ENCODE measurements around the gene EGFR. TPM values are rescaled to one million over a fixed set of nuclear protein-coding genes. Genes with fewer than 3 reads are reported as not detected.

Gene EGFR
- total RNA-seq, 1 donor from 2014 or later = 58.1 TPM

DNA sequence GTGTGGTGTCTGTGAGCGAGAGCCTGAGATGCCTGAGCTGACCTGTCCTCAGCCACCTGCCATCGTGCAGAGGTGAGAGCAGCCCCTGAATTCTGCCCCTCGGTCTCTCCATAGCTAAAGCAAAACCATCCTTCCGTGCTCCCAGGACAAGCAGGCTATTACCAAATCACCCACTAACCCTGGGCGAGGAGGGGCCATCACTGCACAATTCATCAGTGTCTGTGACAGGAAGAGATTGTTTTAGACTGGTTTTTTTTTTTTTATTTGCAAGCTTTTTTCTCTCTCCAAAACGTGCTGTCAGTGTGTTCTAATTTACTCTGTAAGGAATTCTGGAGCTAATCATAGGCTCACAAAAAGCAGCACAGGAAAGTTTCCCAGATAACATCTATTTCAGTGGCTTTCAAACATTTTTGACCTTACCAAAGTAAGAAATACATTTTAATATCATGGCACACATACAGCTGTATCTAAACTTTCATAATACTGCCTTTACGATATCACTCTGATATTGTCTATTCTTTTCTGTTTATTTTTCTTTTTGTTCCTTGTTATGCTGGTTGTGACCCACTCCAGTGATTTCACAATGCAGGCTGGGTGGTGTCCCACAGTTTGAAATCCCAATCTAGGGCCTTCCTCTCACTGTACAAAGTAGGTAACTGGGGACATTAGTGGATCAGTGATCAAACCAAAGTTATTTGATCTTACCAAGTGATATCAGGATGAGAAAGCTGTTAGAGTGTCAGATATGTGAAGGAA, 62.8 kb downstream of the EGFR start:
- DNase-seq = no peak

DNA sequence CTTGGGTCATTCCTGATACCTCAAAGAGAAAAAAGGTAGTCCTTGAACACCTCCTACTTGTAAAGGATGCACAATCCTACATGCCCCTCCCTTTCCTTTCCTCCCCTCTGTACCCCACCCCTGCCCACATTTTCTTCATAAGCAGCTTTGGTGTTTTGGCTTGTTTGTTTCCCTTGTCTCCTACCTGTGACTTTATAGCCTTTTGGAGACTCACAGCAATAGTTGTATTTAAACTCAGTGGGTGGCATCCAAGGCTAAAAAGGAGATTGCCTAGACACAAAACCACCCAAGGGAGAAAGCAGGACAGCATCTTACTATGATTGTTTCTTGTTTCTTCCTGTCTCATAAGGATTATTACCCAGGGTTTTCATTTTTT, 63.4 kb downstream of the EGFR start:
- DNase-seq = no peak

DNA sequence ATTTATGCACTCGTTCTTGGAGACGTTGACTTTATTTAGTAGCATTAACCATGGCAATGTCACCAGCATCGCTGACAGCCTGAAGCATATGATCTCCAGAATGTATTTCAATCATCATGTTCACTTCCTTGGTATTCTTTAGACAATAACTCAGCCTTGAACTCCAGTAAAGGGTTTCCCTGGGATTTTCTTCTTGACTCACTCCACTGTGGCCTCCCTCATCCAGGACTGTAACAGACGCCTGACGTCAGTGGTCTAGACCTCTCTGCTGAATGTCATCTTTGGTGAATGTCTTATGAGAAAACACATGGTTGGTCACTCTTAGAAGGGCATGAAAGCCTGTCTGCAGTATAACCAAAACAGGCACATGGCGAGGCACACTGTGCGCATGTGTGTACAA, 64.4 kb downstream of the EGFR start:
- DNase-seq = no peak

DNA sequence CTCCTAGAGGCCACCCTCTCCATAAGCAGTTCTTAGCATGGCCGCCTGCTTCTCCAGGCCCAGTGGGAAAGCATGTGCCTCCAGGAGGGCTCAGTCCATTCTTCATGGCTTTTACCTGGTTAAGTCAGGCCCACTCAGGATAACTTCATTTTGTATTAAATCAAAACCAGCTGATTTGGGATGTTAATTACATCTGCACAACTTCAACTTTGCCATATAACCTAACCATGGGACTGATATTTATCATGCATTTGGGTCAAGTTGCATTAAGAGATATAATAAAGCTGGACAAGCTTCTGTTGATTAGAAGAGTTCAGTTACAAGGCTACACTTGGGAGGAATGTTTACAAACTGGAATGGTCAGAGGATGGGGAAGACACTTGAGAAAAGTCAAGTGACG, 65.5 kb downstream of the EGFR start:
- DNase-seq = no peak

DNA sequence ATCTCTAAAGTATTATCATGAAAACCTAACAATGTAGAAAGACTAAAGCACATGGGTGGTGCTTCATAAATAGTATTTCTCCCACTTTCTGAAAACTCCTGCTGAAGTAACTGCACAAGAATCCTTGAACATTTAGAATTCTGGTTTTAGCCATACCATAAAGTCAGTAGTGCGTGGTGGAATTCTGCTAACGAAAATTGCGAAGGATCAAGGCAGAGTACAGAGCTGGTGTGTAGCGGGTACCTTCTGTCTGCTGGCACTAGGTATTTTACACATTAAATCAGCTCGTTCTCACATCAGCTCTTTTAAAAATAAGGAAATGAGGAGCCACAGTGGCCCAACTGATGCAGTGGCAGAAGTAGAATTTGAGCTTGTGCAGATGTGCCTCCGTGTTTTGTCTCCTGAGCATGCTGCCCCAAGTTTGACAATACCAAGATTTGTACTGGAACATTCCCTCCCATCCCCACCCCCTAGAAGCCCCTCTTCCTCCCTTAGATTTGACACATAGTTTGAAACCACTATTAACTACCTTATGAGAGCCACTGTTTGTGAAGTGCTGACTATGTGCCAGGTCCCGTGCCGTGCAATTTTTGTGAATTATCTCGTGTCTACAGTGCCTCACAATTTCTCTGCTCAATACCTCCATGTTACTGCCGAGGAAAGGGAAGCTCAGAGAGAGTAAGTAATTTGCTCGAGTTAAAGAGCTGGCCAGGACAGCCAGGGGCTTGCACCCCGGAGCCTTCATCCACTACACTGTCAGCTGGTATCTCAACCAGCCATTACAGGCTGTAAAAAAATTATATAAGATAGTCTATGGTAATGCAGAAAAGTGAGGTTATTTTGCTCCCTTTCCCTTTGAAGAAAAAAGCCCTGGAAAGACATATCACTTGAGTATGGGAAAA, 66.9 kb downstream of the EGFR start:
- DNase-seq = no peak

DNA sequence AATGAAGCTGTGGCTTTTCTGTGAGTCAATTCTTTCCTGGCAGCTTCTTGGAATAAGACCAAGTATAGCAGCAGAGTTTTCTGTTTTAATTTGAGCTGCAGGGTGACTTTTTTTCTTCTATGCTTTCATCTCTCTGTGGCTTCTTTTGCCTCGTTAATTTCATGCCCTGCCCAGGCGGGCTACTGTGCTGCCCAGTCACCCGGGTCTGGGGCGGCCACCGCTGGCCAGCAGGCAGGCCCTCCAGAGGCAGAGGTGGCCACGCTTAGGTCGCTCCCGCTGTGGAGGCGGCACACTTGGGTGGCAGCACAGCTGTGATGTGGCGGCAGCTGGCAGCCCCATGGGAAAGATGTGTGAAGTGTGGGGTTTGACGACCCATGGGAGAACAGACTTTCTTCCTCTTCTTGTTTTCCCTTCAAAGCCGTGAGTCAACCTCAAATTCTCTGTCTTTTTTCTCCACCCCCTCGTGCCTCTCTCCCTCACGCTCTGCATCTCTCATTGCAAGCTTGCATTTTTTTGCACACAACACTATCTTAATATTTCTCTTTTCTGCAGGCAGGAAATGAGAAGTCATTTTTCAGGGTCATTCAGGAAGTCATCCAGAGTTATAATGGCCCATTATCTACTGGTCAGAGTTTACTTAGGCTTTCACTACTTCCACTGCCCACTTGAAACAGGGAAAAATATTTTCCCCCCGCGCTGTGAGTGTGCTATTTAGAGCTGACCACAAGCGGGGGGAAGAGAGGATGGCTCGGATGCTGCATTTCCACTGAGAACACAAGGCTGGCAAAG, 67.8 kb downstream of the EGFR start:
- DNase-seq = peak; percentile 79

DNA sequence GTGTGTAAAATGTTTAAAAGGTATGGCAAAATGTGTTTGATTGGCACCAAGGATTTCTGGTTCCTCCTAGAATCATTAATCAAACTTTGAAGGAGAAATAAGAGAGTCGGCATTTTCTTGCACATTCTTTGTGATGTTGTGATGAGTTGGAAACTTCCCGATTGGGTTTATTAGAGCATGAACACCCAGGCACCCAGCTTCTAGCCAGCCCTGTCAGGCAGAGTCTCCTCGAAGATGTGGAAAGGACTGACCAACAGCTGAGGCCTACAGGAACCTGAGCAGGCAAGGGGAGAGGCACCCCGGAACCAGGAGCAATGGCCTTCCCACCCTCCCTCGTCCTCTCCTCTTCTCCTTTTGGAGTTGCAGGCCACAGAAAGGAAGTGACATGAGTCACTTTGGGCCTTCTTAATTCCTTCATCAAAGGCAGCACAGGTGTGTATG, 68.7 kb downstream of the EGFR start:
- DNase-seq = no peak

DNA sequence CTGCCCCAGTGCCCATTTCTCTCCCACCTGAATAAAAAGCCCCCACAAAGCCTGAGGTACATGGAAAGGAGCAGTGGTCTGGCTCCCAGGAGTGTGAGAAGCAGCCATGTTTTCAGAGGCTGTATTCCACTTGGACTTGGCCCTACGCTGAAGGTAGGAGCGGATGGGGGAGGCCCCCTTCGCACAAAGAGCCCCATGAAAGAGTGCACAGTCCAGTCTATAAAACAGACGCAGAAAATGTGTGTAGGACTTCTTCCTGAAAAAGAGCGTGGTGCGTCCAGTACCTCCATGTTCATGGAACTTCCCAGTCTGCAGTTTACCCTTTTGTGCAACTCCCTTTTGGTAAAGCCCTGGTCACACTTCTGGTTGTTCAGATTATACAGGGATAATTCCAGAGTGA, 69.3 kb downstream of the EGFR start:
- no peak for DNase-seq

DNA sequence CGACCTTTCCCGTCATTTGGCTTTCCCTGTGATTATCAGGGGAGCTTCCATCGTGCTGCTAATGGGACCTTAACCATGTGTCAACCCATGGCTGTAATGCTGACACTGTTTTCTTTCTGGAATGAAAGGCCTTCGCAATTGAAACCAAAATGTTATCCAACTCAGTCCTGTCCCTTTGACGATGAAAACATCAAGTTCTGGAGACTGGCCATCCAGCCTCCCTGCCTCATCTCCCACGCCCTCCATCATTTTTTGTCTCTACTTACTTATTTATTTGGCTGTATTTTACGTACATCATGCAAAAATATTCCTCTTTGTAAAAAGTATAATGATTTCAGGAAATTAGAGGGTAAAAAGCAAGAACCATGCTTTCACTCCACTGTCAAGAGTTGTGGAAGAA, 69.8 kb downstream of the EGFR start:
- no peak for DNase-seq

DNA sequence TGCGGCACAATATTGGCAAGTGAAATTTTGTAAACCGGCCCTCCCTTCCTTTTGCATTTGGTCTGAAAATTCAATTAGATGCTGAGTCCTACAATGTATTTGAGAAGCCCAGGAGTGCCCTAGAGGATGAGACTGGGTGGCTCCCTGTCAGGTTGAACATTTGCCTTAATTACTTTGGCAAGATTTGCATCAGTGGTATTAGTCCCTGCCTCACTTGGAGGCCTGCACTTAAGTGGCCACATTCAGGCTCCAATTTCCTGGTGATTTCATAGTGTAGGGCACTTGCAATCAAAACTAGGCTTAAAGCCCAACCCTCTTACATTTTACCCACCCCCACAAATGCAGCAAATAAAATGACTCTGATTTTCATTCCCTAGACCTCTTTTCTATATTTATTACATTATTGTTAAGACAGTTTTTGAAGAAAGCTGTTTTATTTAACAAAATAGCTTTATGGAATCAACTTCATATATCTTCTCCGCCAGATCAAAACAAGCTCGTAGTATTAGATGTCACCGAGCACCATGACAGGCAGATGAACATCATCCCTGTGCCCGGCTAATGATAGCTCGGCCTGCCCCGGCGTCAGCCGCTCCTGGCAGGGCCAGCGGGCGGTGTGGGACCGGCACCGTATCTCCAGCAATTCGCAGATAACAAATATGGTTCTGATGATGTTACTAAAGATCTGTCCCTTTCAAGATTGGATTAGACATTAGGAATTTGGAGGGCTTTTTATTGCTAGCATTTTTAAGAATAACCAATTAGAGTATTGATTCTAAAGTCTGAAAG, 73.6 kb downstream of the EGFR start:
- no peak for DNase-seq

DNA sequence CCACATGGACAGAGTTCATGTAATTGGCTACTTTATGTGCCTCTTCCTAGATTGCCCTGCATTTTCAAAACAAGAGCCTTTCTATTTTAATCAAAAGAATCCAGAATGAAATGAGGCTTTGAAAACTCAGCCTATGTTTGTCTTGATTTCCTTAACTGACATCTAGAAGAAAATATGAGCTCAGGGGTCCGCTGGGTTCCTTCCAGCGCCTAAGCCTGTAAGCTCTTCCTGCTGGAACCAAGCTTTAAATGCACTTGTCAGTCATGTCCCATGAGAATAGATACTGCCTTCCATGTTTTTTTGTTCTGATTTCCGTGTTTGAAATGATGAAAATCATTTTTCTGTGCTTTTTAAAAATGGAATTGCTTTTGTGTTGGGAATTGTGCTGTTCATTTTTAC, 74.2 kb downstream of the EGFR start:
- peak; percentile 55 for DNase-seq

DNA sequence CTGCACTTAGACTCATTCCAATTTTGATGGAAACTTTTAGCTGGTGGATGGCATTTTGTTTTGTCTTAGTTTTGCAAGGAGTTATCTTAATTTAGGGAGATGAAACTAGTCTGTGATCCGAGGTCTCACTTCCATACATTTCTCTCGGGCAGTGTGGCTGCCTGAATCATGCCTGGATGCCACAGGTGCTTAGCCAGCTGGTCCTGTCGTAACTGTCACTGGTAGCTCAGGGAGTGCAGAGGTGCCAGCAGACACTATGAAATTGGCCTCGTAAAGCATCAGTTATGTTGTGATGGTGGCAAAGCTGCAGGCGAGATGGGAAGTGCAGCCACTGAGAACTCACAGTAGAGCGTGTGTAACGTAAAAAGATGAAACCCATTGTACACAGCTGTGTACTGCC, 74.9 kb downstream of the EGFR start:
- DNase-seq = no peak

DNA sequence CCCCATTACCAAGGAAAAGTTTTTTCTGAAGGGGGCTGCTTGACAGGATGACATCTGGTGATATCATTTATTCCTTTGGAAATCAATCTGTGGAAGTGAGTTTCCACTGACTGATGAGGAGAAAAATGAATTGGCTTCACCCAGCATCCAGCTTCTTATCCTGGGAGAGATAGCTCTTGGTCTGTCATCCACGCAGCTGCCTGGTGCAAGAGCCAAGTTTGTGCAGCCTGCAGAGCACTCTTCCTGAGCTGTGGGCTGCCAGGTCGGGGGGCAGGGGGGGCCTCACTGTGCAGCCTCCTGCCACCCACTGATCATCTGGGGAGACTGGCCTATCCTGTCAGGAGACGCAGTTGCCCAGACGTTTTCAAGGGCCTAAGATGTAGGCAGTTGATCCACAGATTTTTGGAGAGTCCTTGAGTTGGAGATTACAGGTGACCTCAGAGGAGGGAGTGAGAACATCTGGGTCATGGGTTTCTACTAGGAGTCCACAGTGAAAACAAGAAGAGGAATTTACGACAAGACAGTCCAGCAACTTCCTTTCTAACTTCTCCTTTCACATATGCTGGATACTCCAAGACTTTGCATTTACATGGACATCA, 75.4 kb downstream of the EGFR start:
- peak; percentile 70 for DNase-seq

DNA sequence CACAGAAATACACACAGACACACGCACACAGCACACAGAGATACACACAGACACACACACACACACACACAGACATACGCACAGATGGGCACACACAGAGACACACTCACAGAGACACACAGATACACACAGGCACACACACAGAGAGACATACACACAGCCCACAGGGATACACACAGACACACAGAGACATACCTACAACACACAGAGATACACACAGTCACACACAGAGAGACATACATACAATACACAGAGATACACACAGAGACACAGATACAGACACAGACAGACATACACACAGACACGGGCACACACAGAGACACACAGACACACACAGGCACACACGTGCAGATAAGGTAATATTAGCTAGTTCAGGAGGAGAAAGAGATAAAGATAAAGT, 76.9 kb downstream of the EGFR start:
- DNase-seq = no peak

DNA sequence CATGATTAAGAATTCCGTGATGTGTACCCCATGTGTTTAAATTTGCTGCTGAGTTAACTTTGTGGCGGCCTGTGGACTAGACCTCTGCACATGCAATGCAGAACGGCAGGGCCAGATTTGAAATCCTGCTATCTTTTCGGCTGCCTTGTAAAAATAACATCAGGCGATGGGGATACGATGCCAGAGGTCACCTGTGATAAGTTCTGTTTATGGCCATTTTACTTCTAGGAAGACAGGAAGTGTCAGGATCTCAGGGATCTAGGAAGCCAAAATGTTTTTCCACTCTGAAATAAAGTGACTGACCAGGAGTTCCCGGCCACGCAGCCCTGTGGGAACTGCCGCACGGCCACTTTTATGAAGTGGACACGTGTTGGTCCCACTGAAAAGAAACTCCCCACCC, 77.5 kb downstream of the EGFR start:
- no peak for DNase-seq

DNA sequence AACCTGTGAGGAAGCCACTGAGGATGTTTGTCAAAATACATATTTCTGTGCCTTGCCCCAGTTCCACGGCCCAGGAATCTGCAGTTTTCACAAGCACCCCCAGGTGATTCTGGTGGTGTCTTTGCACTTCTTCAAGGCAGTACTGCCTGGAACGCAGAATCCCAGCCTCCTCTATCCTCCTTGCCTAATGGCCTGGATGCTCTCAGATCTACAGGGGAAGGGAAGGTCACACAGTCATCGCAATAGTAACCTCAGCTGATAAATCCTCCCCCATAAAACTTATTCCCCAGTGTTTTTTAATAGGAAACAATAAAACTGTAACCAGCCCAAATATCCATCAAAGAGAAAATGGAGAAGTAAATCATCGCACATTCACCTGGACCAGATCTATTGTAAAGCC, 78.3 kb downstream of the EGFR start:
- no peak for DNase-seq

DNA sequence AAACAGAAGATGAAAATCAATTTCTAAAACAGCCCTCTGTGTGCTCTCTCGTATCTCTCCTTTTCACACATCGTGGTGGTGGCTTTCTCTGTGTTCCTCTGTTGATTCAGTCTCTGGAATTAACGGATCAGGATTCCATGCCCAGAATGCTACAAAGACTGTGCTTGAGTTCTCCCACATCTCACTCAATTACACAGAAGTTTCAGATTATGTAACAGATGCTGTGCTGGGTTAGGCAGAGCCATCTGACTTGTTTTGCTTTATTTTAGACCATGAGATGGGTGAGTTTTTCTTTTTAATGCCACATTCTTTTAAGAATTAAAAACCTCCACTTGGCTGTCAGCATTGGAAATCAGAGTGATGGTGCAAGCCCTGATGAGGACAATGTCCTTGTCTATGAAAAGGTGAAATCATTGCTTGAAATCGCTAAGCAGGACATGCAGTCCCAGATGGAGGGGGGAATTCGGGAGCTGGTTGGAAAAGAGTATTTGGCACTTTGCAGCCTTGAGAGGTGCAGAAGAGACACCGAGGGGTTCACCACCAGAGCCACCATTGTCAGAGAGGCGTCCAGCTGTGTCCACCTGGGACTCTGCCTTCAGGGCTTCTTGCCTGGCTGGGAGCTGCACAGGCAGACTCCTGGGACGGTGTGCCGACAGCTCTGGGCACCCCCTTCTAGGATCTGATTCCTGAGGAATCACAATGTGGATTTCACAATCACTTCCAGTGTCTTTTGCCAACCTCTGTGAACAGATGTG, 80.4 kb downstream of the EGFR start:
- peak; percentile 85 for DNase-seq

DNA sequence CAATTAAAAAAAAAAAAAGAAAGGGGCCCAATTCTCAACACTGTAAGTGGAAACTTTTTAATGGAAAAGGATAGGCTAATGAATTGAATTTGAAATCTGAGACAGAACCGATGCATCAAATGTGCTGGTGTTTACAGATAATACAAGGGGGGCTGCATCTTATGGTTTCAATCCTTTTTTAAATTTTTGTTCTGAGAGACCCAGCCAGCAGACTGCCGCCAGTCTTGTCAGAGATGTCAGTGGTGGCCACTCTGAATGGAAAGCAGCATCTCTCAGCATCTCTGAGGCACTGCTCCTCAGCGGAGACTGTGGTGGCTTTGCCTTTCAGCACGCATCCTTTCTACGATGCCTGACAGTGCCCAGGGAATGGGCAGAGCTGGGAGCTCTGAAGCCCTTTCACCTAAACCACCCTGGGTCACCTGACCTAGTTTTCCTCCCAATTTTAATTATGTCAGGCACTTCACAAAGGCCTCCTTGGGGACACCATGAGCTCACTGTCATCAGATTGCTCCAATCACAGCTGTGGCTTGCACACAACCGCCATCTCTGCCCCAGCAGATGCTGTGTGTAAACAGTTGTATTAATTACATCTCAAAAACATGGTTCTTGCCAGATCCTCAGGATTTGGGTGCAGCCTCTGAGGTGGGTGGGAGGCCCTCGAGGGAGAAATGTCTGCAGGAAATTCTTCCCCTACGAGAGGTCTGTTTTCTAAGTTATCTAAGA, 81.2 kb downstream of the EGFR start:
- peak; percentile 80 for DNase-seq

DNA sequence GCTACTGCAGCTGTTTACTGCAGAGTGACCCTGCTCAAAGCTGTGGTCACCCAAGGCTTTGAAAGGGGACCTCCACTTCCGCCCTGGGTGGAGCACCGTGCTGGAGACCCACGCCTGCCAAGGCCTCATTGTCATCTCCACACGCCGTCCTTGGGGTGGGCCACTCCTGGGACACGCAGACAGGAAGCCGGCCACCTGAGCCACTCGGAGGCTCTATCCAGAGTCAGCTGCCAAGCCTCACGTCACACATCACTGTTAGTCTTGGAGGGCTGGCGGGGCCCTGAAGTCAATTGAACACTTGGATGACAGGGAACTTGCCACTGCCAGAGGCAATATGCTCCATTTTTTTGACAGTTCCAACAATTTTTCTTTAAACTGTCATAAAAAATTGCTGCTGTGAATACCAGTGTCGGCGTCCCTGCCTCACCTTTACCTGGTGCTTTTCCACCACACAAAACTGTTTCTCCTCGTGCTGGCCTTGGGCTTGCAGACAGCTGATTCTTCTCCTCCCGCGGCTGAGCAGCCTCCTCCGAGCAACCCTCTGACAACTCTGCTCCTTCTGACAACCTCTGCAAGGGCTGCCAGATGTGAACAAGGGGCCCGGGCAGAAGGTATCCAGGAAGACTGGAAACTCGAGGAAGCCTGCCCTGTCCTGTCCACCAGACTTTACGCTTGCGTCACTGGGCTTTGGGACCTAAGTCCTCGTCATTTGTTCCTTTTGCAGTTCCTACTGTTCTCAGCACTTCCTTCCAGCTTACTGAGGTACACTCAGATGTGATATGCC, 81.9 kb downstream of the EGFR start:
- DNase-seq = peak; percentile 89
